HCT116 (cell line): ENCODE measurements around the gene CYSTM1. TPM values are rescaled to one million over a fixed set of nuclear protein-coding genes. Genes with fewer than 3 reads are reported as not detected.

Experiments
- ATAC-seq: fragments of 200-7000 bp; cut with Tn5 transposase; 2 replicates; pipeline ENCODE4 v1.9.1; 2020; ENCODE audit warnings: mild to moderate bottlenecking, moderate library complexity
- BruUV-seq: library from RNA; stranded (reverse); fragments of 400-500 nt; replicated peaks from 2 replicates; lab custom pipeline; 2021; lab: Mats Ljungman, UMichigan
- CTCF ChIA-PET: fragments of 300-600 bp; sonication (Branson Sonifier 250); formaldehyde crosslinking; loops from one replicate; lab custom pipeline; 2021; ENCODE audit warnings: antibody characterized with exemption; lab: Charles Lee
- POLR2A ChIA-PET: fragments of 300-600, 350-600 bp; sonication (Branson Sonifier 250); formaldehyde crosslinking; loops from one replicate; lab custom pipeline; 2021; ENCODE audit warnings: antibody characterized with exemption; lab: Charles Lee
- RAD21 ChIA-PET, 2 experiments: fragments of 300-600 bp; sonication (Branson Sonifier 250); formaldehyde crosslinking; loops; one replicate each; lab custom pipeline; 2023; ENCODE audit warnings: low total read pairs in 2 of 2; ENCODE audit not compliant: uncharacterized antibody in 2 of 2, unreplicated experiment in 2 of 2, low non-redundant PET in 1 of 2; lab: Charles Lee
- DNase-seq: peaks from one replicate; pipeline ENCODE4 v3.0.0-alpha.2; 2010; ENCODE audit warnings: low read depth, low spot score
- H2AFZ ChIP-seq: fragments of 200-600 bp; shearing (Covaris generic), sonication (generic); 2 replicates; pipeline ENCODE4 v1.6.1; 2017; ENCODE audit warnings: low read depth, mixed run types, mixed read lengths, antibody characterized with exemption, low read length; ENCODE audit not compliant: poor library complexity, severe bottlenecking
- H3K27ac ChIP-seq: 2 replicates; pipeline ENCODE4 v1.5.1; 2012; ENCODE audit warnings: low read depth, low read length
- H3K27me3 ChIP-seq: fragments of 200-600 bp; sonication (generic); 2 replicates; pipeline ENCODE4 v1.6.1; 2016; ENCODE audit warnings: mixed run types, low read length, mixed read lengths; ENCODE audit not compliant: insufficient read depth
- H3K36me3 ChIP-seq, 2 experiments: fragments of 200-500 bp in 1 of 2; fragments of 200-600 bp in 1 of 2; sonication (Bioruptor generic) in 1 of 2; sonication (generic) in 1 of 2; 2 replicates each; pipeline versions ENCODE4 v1.5.1 to v1.6.1; 2014 to 2016; ENCODE audit warnings: low read length in 2 of 2, inconsistent platforms in 1 of 2, mixed read lengths in 1 of 2, mixed run types in 1 of 2; ENCODE audit not compliant: insufficient read depth in 2 of 2, control insufficient read depth in 1 of 2
- H3K4me1 ChIP-seq, 2 experiments: fragments of 200-600 bp in 1 of 2; sonication (generic) in 1 of 2; 2 replicates each; pipeline versions ENCODE4 v1.5.1 to v1.6.1; 2012 to 2017; ENCODE audit warnings: low read length in 2 of 2, inconsistent platforms in 1 of 2, mild to moderate bottlenecking in 1 of 2, mixed read lengths in 1 of 2, mixed run types in 1 of 2, moderate library complexity in 1 of 2; ENCODE audit not compliant: insufficient read depth in 2 of 2, control insufficient read depth in 1 of 2
- H3K4me2 ChIP-seq: fragments of 200-600 bp; sonication (generic); 2 replicates; pipeline ENCODE4 v1.6.1; 2017; ENCODE audit warnings: mixed run types, low read length, mixed read lengths
- H3K4me3 ChIP-seq, 2 experiments: fragments of 200-600 bp in 1 of 2; sonication (generic) in 1 of 2; replicated peaks in 1 of 2; 2 replicates each; pipeline ENCODE4 v1.5.1; 2011 to 2016; ENCODE audit warnings: low read length in 2 of 2, control low read depth in 1 of 2, low read depth in 1 of 2, mild to moderate bottlenecking in 1 of 2, mixed read lengths in 1 of 2, mixed run types in 1 of 2
- H3K79me2 ChIP-seq: fragments of 200-600 bp; sonication (generic); 2 replicates; pipeline ENCODE4 v1.6.1; 2017; ENCODE audit warnings: mild to moderate bottlenecking, mixed run types, low read length, moderate library complexity, mixed read lengths; ENCODE audit not compliant: insufficient read depth
- H3K9ac ChIP-seq: fragments of 200-600 bp; sonication (generic); 2 replicates; pipeline ENCODE4 v1.6.1; 2016; ENCODE audit warnings: low read length, mixed read lengths
- H3K9me2 ChIP-seq: fragments of 200-600 bp; sonication (generic), shearing (Covaris generic); 2 replicates; pipeline ENCODE4 v1.6.1; 2017; ENCODE audit warnings: mixed run types, mild to moderate bottlenecking, moderate library complexity; ENCODE audit not compliant: insufficient read depth
- H3K9me3 ChIP-seq, 2 experiments: fragments of 200-500 bp in 1 of 2; fragments of 200-600 bp in 1 of 2; sonication (Bioruptor generic) in 1 of 2; sonication (generic) in 1 of 2; 2 replicates each; pipeline ENCODE4 v1.6.1; 2014 to 2017; ENCODE audit warnings: low read length in 2 of 2, mixed read lengths in 2 of 2, inconsistent platforms in 1 of 2, low read depth in 1 of 2, mild to moderate bottlenecking in 1 of 2, mixed run types in 1 of 2, moderate library complexity in 1 of 2; ENCODE audit not compliant: control insufficient read depth in 1 of 2, insufficient read depth in 1 of 2
- H4K20me1 ChIP-seq: fragments of 200-600 bp; sonication (generic), shearing (Covaris generic); 2 replicates; pipeline ENCODE4 v1.6.1; 2017; ENCODE audit warnings: mixed run types, mild to moderate bottlenecking, moderate library complexity; ENCODE audit not compliant: insufficient read depth
- CBX3 ChIP-seq: IDR thresholded peaks from 2 replicates; pipeline ENCODE4 v1.6.1; 2012; ENCODE audit warnings: low read depth
- CEBPB ChIP-seq: IDR thresholded peaks from 2 replicates; pipeline ENCODE4 v1.6.1; 2012; ENCODE audit warnings: low read depth
- EGR1 ChIP-seq: IDR thresholded peaks from 2 replicates; pipeline ENCODE4 v1.6.1; 2012; ENCODE audit warnings: low read depth
- EZH2phosphoT487 ChIP-seq: fragments of 200-600 bp; IDR thresholded peaks from 2 replicates; pipeline ENCODE4 v1.6.1; 2018; ENCODE audit warnings: antibody characterized with exemption, borderline replicate concordance
- FOSL1 ChIP-seq: IDR thresholded peaks from 2 replicates; pipeline ENCODE4 v1.6.1; 2012; ENCODE audit warnings: low read depth
- POLR2A ChIP-seq: IDR thresholded peaks from 2 replicates; pipeline ENCODE4 v1.7.0; 2011; ENCODE audit warnings: borderline replicate concordance; ENCODE audit not compliant: insufficient read depth, insufficient read length; ENCODE audit errors: extremely low read depth
- POLR2AphosphoS5 ChIP-seq: IDR thresholded peaks from 2 replicates; pipeline ENCODE4 v1.6.1; 2011; ENCODE audit warnings: mild to moderate bottlenecking, low read depth, low read length, moderate library complexity
- RAD21 ChIP-seq: IDR thresholded peaks from 2 replicates; pipeline ENCODE4 v1.6.1; 2012; ENCODE audit warnings: low read depth, mild to moderate bottlenecking
- SIN3A ChIP-seq: IDR thresholded peaks from 2 replicates; pipeline ENCODE4 v1.6.1; 2012; ENCODE audit warnings: low read depth
- SP1 ChIP-seq: IDR thresholded peaks from 2 replicates; pipeline ENCODE4 v1.6.1; 2012; ENCODE audit warnings: low read depth
- SRF ChIP-seq: IDR thresholded peaks from 2 replicates; pipeline ENCODE4 v1.6.1; 2012; ENCODE audit warnings: low read depth
- TCF7L2 ChIP-seq: IDR thresholded peaks from 2 replicates; pipeline ENCODE4 v1.7.0; 2011; ENCODE audit warnings: borderline replicate concordance, inconsistent platforms; ENCODE audit not compliant: insufficient read depth, insufficient read length; ENCODE audit errors: extremely low read depth
- YY1 ChIP-seq: IDR thresholded peaks from 2 replicates; pipeline ENCODE4 v1.6.1; 2011; ENCODE audit warnings: low read length, low read depth, moderate library complexity, mild to moderate bottlenecking; ENCODE audit not compliant: insufficient replicate concordance; ENCODE audit errors: extremely low read depth
- ZFX ChIP-seq: fragments of 450-650 bp; IDR thresholded peaks from 2 replicates; pipeline ENCODE4 v1.6.1; 2017
- ZNF274 ChIP-seq: fragments of 200-500 bp; sonication (Bioruptor generic); IDR thresholded peaks from 2 replicates; pipeline ENCODE4 v1.6.1; 2014; ENCODE audit warnings: mild to moderate bottlenecking, low read depth, low read length, inconsistent platforms
- intact Hi-C: fragments of 100-400 bp; cut with micrococcal nuclease; formaldehyde crosslinking; loops from 2 replicates; pipeline ENCODE4 v1.10.0; 2022
- total RNA-seq: library from RNA; stranded (reverse); gene quantifications from one replicate; pipeline ENCODE4 v1.2.1, GENCODE V29; 2021; ENCODE audit not compliant: unreplicated experiment
- TF ChIP-seq, protein P1 (sequence below): IDR thresholded peaks from 2 replicates; pipeline ENCODE4 v1.6.1; 2011; ENCODE audit warnings: mild to moderate bottlenecking, low read length, moderate library complexity; ENCODE audit not compliant: insufficient replicate concordance; ENCODE audit errors: extremely low read depth
- TF ChIP-seq, protein P2 (sequence below): IDR thresholded peaks from 2 replicates; pipeline ENCODE4 v1.6.1; 2012; ENCODE audit warnings: low read depth
- TF ChIP-seq, protein P3 (sequence below): IDR thresholded peaks from 2 replicates; pipeline ENCODE4 v1.6.1; 2012
- TF ChIP-seq, protein P4 (sequence below): IDR thresholded peaks from 2 replicates; pipeline ENCODE4 v1.6.1; 2012
- TF ChIP-seq, protein P5 (sequence below), 3 experiments: fragments of 200-600 bp in 1 of 3; sonication (generic) in 1 of 3; IDR thresholded peaks in 2 of 3; conservative IDR thresholded peaks in 1 of 3; 2 replicates each; pipeline ENCODE4 v1.5.1; 2012 to 2017; ENCODE audit warnings: low read depth in 2 of 3, low read length in 2 of 3, antibody characterized with exemption in 1 of 3, borderline replicate concordance in 1 of 3, control low read depth in 1 of 3, mild to moderate bottlenecking in 1 of 3, mixed read lengths in 1 of 3, mixed run types in 1 of 3, moderate library complexity in 1 of 3; ENCODE audit not compliant: insufficient read depth in 1 of 3

CYSTM1 gene
- total RNA-seq, 1 experiment from 2014 or later, result 56.0 TPM

DNA sequence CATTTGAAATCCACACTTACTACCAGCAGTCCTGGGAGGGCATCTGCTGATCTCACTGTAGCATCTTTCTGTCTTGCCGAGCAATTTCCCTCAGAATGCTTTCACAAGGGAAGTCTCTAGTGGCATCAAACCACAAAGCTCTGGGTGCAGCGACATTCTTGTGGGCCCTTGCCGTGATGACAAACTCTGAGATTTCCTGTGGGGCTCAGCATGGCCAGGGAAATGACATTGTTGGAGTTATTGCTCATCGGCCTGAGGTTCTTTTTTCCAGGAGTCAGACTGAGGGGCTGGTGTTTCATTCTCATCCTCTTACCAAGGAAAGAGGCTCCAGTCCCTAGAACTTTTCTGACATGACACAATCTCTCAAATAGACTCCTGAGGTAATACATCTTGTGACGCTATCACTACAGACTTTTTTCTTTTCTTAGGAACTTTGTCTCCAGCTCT lies 76.6 kb downstream of the CYSTM1 start:
- no peaks in the 10 kb centered on the region for H4K20me1 ChIP-seq
- H3K9ac ChIP-seq, result peak overlapping the region; percentile 30
- H3K9me2 ChIP-seq, result no peaks in the 10 kb centered on the region
- no peak overlapping the region for H3K4me3 ChIP-seq
- peak overlapping the region; percentile 58 for H3K4me2 ChIP-seq
- ChIA-PET CTCF (interaction anchor here (1.2 to 2.9 kb wide), 3 partner anchors 12 to 108 kb away, joined by 3 to 12 read pairs (median 3); partner anchors contain the start of gene HBEGF), POLR2A (interaction anchor here (1.4 to 3.7 kb wide), 2 partner anchors 11 to 95 kb away, joined by 3 to 16 read pairs; partner anchors contain the start of gene HBEGF), RAD21 (no interaction called here)
- H3K79me2 ChIP-seq, result peaks cover 34% of the 10 kb centered on the region
- peak overlapping the region; percentile 41; the same call in 1 of the 2 replicates for H3K27ac ChIP-seq
- no TSS peak for BruUV-seq
- intact Hi-C loops, result loop anchor here (10.0 kb wide), 1 partner anchor 393 kb away; the partner anchor contains the start of genes IK and NDUFA2
- peaks cover 13 to 35% of the 10 kb centered on the region in 2 experiments for H3K4me1 ChIP-seq
- peak; percentile 82 for ATAC-seq
- no peak overlapping the region for H2AFZ ChIP-seq
- no peaks in the 10 kb centered on the region; a peak in 1 of 4 replicates for H3K36me3 ChIP-seq
- no peaks in the 10 kb centered on the region for H3K9me3 ChIP-seq
- peak; percentile 67 for DNase-seq
- H3K27me3 ChIP-seq, result no peaks in the 10 kb centered on the region
- TF ChIP-seq YY1 (no peak), CEBPB (peak; percentile 36), FOSL1 (peak; percentile 61), POLR2A (no peak), SRF (no peak), SP1 (peak; percentile 73), EZH2phosphoT487 (no peak), POLR2AphosphoS5 (0 out of 2 replicates have a peak, but pooled peaks have one; percentile 38), ZNF274 (no peak), CBX3 (peak; percentile 68; the same call in 1 of the 2 replicates), SIN3A (no peak), RAD21 (peak; percentile 15; the same call in 1 of the 2 replicates), TCF7L2 (no peak), ZFX (no peak), EGR1 (no peak)
- TF ChIP-seq, protein P1, sequence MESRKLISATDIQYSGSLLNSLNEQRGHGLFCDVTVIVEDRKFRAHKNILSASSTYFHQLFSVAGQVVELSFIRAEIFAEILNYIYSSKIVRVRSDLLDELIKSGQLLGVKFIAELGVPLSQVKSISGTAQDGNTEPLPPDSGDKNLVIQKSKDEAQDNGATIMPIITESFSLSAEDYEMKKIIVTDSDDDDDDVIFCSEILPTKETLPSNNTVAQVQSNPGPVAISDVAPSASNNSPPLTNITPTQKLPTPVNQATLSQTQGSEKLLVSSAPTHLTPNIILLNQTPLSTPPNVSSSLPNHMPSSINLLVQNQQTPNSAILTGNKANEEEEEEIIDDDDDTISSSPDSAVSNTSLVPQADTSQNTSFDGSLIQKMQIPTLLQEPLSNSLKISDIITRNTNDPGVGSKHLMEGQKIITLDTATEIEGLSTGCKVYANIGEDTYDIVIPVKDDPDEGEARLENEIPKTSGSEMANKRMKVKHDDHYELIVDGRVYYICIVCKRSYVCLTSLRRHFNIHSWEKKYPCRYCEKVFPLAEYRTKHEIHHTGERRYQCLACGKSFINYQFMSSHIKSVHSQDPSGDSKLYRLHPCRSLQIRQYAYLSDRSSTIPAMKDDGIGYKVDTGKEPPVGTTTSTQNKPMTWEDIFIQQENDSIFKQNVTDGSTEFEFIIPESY, result no peak
- TF ChIP-seq, protein P2, sequence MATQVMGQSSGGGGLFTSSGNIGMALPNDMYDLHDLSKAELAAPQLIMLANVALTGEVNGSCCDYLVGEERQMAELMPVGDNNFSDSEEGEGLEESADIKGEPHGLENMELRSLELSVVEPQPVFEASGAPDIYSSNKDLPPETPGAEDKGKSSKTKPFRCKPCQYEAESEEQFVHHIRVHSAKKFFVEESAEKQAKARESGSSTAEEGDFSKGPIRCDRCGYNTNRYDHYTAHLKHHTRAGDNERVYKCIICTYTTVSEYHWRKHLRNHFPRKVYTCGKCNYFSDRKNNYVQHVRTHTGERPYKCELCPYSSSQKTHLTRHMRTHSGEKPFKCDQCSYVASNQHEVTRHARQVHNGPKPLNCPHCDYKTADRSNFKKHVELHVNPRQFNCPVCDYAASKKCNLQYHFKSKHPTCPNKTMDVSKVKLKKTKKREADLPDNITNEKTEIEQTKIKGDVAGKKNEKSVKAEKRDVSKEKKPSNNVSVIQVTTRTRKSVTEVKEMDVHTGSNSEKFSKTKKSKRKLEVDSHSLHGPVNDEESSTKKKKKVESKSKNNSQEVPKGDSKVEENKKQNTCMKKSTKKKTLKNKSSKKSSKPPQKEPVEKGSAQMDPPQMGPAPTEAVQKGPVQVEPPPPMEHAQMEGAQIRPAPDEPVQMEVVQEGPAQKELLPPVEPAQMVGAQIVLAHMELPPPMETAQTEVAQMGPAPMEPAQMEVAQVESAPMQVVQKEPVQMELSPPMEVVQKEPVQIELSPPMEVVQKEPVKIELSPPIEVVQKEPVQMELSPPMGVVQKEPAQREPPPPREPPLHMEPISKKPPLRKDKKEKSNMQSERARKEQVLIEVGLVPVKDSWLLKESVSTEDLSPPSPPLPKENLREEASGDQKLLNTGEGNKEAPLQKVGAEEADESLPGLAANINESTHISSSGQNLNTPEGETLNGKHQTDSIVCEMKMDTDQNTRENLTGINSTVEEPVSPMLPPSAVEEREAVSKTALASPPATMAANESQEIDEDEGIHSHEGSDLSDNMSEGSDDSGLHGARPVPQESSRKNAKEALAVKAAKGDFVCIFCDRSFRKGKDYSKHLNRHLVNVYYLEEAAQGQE, result no peak
- TF ChIP-seq, protein P3, sequence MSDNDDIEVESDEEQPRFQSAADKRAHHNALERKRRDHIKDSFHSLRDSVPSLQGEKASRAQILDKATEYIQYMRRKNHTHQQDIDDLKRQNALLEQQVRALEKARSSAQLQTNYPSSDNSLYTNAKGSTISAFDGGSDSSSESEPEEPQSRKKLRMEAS, result peak; percentile 41; the same call in 1 of the 2 replicates
- TF ChIP-seq, protein P4, sequence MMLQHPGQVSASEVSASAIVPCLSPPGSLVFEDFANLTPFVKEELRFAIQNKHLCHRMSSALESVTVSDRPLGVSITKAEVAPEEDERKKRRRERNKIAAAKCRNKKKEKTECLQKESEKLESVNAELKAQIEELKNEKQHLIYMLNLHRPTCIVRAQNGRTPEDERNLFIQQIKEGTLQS, result no peak
- TF ChIP-seq, protein P5, sequence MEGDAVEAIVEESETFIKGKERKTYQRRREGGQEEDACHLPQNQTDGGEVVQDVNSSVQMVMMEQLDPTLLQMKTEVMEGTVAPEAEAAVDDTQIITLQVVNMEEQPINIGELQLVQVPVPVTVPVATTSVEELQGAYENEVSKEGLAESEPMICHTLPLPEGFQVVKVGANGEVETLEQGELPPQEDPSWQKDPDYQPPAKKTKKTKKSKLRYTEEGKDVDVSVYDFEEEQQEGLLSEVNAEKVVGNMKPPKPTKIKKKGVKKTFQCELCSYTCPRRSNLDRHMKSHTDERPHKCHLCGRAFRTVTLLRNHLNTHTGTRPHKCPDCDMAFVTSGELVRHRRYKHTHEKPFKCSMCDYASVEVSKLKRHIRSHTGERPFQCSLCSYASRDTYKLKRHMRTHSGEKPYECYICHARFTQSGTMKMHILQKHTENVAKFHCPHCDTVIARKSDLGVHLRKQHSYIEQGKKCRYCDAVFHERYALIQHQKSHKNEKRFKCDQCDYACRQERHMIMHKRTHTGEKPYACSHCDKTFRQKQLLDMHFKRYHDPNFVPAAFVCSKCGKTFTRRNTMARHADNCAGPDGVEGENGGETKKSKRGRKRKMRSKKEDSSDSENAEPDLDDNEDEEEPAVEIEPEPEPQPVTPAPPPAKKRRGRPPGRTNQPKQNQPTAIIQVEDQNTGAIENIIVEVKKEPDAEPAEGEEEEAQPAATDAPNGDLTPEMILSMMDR (IDR thresholded peaks at IDR 0.05 in 2 of 3, conservative IDR thresholded peaks at IDR 0.05 in 1 of 3; ENCODE audit: borderline replicate concordance in 1 of 3, insufficient read depth in 1 of 3, low read depth in 2 of 3, low read length in 2 of 3), result no peak
